Measurements from ENCODE around the gene PRPF19.
A peak's percentile ranks its signal among the peaks of the same experiment; 100 is the strongest.

Gene PRPF19

DNA sequence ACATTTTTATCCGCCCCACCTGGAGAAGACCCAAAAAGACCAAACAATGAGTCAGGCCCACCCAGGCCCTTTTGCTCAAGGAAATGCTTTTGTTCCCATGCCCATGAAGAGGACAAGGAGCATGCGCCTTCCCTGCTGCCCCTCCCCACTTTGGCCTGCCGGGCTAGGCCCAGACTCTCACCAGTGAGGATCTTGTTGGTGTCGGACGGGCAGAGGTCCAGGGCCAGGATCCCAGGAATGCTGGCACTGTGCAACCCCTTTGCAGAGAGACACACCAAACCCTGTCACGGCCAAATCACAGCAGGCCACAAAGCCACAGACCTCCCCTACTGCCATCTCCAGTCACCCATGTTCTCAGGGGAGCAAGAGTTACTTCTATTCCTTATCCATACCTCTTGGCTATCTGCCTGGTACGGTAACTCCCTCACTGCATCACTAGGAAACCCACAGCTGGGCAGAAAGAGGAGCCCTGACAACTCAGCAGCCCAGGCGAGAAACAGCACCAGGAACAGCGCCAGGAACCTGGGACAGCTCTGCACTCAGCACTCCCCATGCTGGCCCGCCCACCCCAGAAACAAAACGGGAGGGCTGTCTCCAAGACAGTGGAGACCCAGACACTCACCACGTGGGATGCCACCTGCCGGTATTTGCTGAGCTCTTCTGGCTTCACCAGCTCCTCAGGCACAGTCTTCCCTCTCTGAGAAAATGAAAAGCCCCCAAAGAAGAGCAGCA, 5.5 kb downstream of the PRPF19 start:
- TF ChIP-seq, protein P1, sequence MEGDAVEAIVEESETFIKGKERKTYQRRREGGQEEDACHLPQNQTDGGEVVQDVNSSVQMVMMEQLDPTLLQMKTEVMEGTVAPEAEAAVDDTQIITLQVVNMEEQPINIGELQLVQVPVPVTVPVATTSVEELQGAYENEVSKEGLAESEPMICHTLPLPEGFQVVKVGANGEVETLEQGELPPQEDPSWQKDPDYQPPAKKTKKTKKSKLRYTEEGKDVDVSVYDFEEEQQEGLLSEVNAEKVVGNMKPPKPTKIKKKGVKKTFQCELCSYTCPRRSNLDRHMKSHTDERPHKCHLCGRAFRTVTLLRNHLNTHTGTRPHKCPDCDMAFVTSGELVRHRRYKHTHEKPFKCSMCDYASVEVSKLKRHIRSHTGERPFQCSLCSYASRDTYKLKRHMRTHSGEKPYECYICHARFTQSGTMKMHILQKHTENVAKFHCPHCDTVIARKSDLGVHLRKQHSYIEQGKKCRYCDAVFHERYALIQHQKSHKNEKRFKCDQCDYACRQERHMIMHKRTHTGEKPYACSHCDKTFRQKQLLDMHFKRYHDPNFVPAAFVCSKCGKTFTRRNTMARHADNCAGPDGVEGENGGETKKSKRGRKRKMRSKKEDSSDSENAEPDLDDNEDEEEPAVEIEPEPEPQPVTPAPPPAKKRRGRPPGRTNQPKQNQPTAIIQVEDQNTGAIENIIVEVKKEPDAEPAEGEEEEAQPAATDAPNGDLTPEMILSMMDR (IDR thresholded peaks at IDR 0.05; ENCODE audit: low read depth, low read length) = no peak
- no peak for DNase-seq (ENCODE audit: extremely low read depth, low read depth)

DNA sequence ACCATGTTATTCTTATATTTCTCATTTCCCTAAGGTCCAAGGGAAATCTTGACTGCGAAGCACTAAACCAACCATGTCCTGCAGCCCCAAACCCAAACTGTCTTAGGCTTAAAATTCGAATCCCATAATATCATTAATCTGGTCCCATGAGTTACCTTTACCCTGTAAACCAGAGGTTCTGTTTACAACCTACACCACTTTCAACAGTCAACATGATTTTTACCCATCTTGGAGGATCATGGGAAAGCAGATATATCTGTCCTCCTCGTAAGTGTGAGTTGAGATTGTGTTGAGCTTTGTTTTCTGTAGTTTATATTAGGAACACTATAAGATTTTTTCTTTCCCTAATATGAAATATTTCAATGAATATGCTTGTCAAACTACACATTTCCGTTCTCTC, 6.4 kb downstream of the PRPF19 start:
- DNase-seq (ENCODE audit: extremely low read depth, low read depth) = no peak
- TF ChIP-seq, protein P1 (IDR thresholded peaks at IDR 0.05; ENCODE audit: low read depth, low read length) = no peak

DNA sequence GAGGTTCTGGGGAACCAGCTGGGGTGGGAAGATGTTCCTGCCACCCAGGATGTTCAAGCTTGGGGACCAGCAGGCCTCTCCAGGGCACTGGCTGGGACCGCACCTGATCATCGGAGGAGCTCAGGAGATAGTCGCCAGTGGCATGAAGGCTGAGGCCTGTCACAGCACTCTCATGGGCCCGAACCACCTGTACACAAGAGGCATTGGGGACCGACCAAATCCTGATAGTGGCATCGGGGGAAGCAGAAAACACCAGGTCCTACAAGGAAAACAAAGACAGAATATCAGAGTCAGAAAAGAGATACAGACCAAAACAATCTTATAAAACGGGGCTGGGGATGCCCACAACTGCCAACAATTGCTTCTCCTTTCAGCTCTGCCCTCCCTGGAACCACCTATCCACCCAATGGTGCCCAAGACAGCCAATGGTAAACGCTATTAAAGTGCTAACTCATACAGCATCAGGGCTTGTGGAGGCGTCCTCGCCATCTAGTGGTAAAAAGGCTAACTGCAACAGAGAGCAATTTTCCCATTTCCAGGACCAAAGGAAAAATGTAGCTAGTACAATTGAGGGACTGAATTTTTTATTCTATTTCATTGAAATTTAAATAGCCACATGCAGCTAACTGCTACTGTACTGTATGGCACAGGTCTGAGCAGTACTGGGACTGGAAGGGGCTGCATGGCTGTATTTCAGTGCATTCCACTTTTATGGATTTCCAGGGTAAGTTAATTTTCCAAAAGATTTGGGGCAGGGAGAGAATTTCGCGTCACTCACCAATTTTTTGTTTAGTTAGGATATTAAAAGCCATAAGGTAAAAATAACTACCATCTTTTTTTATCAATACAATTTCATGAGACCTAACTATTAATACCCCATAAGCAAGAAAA, 7.1 kb downstream of the PRPF19 start:
- peak; percentile 27 for DNase-seq (ENCODE audit: extremely low read depth, low read depth)
- TF ChIP-seq, protein P1 (IDR thresholded peaks at IDR 0.05; ENCODE audit: low read depth, low read length) = peak; percentile 98

DNA sequence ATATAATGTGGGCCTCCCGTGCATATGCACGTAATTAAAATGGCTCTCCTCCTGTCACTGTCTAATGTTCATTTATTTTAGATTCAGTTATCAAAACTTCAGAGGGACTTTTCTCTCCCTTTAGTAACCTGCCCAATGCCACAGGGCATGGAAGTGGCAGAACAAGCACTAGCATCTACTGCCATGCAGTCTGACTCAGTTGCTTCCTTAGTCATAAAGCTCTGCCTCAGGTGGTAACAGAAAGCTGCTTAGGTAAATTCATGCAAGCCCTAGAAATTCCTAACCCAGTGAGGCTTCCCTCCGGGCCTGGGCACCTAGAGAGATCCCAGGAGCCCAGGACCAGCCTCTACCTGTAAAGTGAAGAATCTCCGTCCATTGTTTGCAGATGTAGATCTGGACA, 8.9 kb downstream of the PRPF19 start:
- TF ChIP-seq, protein P1 (IDR thresholded peaks at IDR 0.05; ENCODE audit: low read depth, low read length) = no peak
- DNase-seq (ENCODE audit: extremely low read depth, low read depth) = no peak

DNA sequence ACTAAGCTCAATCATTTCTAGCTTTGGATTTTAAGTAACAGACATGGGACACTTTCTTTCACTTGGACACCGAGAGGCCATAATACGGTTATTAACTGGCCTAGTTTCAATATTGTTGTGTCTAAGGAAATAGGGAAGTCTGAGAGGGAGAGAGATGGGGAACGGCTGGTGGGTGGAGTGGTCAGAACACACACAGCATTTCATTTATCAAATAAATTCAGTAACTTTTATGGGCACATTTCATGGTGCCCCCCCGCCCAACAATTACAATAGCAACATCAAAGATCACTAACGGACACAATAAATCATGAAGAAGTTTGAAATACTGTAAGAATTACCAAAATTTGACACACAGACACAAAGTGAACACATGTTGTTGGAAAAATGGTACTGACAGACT, 10.7 kb downstream of the PRPF19 start:
- DNase-seq (ENCODE audit: extremely low read depth, low read depth) = no peak
- TF ChIP-seq, protein P1 (IDR thresholded peaks at IDR 0.05; ENCODE audit: low read depth, low read length) = no peak

DNA sequence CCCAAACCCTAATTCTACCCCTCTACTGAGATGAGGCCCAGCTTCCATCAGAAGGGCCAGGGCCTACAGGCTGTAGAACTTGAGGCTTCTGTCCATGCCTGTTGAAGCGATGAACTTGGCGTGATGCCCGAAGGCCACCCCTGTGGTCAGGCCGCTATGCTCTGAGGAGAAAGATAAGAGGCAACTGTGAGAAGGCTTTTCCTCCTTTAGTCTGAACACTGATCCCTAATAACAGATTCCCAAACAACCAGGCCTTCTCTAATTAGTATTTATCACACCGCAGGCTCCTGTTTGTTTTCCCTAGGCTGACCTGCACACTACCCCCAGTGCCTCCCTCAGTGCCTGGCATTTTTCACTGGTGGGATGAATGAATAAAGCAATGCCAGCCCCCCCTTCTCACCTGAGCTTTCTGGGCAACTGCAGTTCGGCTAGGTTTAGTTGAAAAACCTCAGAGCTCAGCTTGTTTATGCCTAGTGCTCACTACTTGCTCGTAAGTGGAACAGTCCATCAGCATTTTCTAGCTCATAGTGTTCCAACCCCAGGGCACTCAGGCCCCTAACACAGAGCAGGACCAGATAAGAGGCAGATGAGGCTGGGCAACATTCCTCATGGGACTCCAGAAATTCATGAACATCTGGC, 15.2 kb downstream of the PRPF19 start:
- no peak for DNase-seq (ENCODE audit: extremely low read depth, low read depth)
- TF ChIP-seq, protein P1 (IDR thresholded peaks at IDR 0.05; ENCODE audit: low read depth, low read length) = no peak
